Neural cell (in vitro differentiated cells): ENCODE measurements around the gene TADA2A. TPM values are rescaled to one million over a fixed set of nuclear protein-coding genes. Genes with fewer than 3 reads are reported as not detected.

Experiments used
- H2AFZ ChIP-seq: fragments of 200-600, 300-800 bp; sonication (generic), shearing (Covaris generic); 2 replicates; pipeline ENCODE4 v1.6.0; 2014; ENCODE audit warnings: low read depth, mild to moderate bottlenecking, antibody characterized with exemption, low read length, moderate library complexity
- H3F3A ChIP-seq: fragments of 200-600 bp; shearing (Covaris generic); 2 replicates; pipeline ENCODE4 v1.6.1; 2016; ENCODE audit warnings: mild to moderate bottlenecking, moderate library complexity, mixed read lengths, antibody characterized with exemption, low read length; ENCODE audit not compliant: insufficient read depth, poor library complexity, severe bottlenecking
- H3K27ac ChIP-seq: fragments of 200-600, 300-800 bp; sonication (generic), shearing (Covaris generic); 2 replicates; pipeline ENCODE4 v1.5.1; 2014; ENCODE audit warnings: mild to moderate bottlenecking, low read length, moderate library complexity
- H3K27me3 ChIP-seq: fragments of 300-800, 200-600 bp; sonication (generic), shearing (Covaris generic); 2 replicates; pipeline ENCODE4 v1.6.0; 2014; ENCODE audit warnings: mild to moderate bottlenecking, low read depth, low read length, moderate library complexity; ENCODE audit not compliant: insufficient read depth
- H3K36me3 ChIP-seq: fragments of 300-800, 200-600 bp; sonication (generic), shearing (Covaris generic); 2 replicates; pipeline ENCODE4 v1.5.1; 2014; ENCODE audit warnings: mild to moderate bottlenecking, antibody characterized with exemption, low read length, moderate library complexity; ENCODE audit not compliant: insufficient read depth
- H3K4me2 ChIP-seq: fragments of 300-800, 200-600 bp; sonication (generic), shearing (Covaris generic); 2 replicates; pipeline ENCODE4 v1.6.0; 2014; ENCODE audit warnings: mild to moderate bottlenecking, low read length
- H3K4me3 ChIP-seq: fragments of 300-800, 200-600 bp; sonication (generic), shearing (Covaris generic); 2 replicates; pipeline ENCODE4 v1.5.1; 2014; ENCODE audit warnings: mild to moderate bottlenecking, low read length, moderate library complexity
- H3K79me2 ChIP-seq: fragments of 200-600 bp; shearing (Covaris generic); replicated peaks from 2 replicates; pipeline ENCODE4 v1.6.0; 2014; ENCODE audit warnings: mild to moderate bottlenecking, low read length, moderate library complexity; ENCODE audit not compliant: insufficient read depth
- H3K9ac ChIP-seq: fragments of 300-800, 200-600 bp; sonication (generic), shearing (Covaris generic); 2 replicates; pipeline ENCODE4 v1.6.1; 2016; ENCODE audit warnings: mild to moderate bottlenecking, low read length, mixed read lengths
- H3K9me2 ChIP-seq: fragments of 200-600 bp; shearing (Covaris generic); 2 replicates; pipeline ENCODE4 v1.6.1; 2016; ENCODE audit warnings: mild to moderate bottlenecking, low read length, mixed read lengths; ENCODE audit not compliant: insufficient read depth
- H3K9me3 ChIP-seq: fragments of 200-600, 300-800 bp; sonication (generic), shearing (Covaris generic); 2 replicates; pipeline ENCODE4 v1.6.1; 2016; ENCODE audit warnings: mild to moderate bottlenecking, mixed run types, low read length, moderate library complexity, mixed read lengths
- H4K20me1 ChIP-seq: fragments of 200-600 bp; shearing (Covaris generic); 2 replicates; pipeline ENCODE4 v1.6.1; 2016; ENCODE audit warnings: mild to moderate bottlenecking, mixed run types; ENCODE audit not compliant: insufficient read depth
- EP300 ChIP-seq: fragments of 450-650 bp; conservative IDR thresholded peaks from 2 replicates; pipeline ENCODE4 v1.6.1; 2014; ENCODE audit warnings: antibody characterized with exemption, mild to moderate bottlenecking, moderate library complexity; ENCODE audit not compliant: poor library complexity, severe bottlenecking
- EZH2 ChIP-seq: fragments of 200-600, 300-800 bp; shearing (Covaris generic), sonication (generic); IDR thresholded peaks from 2 replicates; pipeline ENCODE4 v1.6.1; 2014; ENCODE audit warnings: antibody characterized with exemption, low read length, borderline replicate concordance, mild to moderate bottlenecking; ENCODE audit not compliant: insufficient read depth, poor library complexity, severe bottlenecking
- MXI1 ChIP-seq: fragments of 450-650 bp; conservative IDR thresholded peaks from 2 replicates; pipeline ENCODE4 v1.6.1; 2014; ENCODE audit warnings: antibody characterized with exemption, mild to moderate bottlenecking; ENCODE audit not compliant: poor library complexity, severe bottlenecking
- POLR2AphosphoS5 ChIP-seq: IDR thresholded peaks from 2 replicates; pipeline ENCODE4 v1.6.1; 2012
- RAD21 ChIP-seq: fragments of 450-650 bp; conservative IDR thresholded peaks from 2 replicates; pipeline ENCODE4 v1.6.1; 2014; ENCODE audit warnings: antibody characterized with exemption, mild to moderate bottlenecking, moderate library complexity
- SMC3 ChIP-seq: fragments of 450-650 bp; conservative IDR thresholded peaks from 2 replicates; pipeline ENCODE4 v1.6.1; 2014; ENCODE audit warnings: antibody characterized with exemption, mild to moderate bottlenecking, moderate library complexity; ENCODE audit not compliant: poor library complexity
- TAF1 ChIP-seq: IDR thresholded peaks from 2 replicates; pipeline ENCODE4 v1.6.1; 2012; ENCODE audit warnings: low read depth
- polyA plus RNA-seq: library from polyadenylated mRNA; depleted of rRNA; stranded (reverse); fragments of >200 nt; gene quantifications from 2 replicates; pipeline ENCODE4 v1.2.3, GENCODE V29; 2014
- TF ChIP-seq, protein P1 (sequence below): IDR thresholded peaks from 2 replicates; pipeline ENCODE4 v1.6.1; 2012; ENCODE audit warnings: borderline replicate concordance
- TF ChIP-seq, protein P2 (sequence below): fragments of 450-650 bp; IDR thresholded peaks from 2 replicates; pipeline ENCODE4 v1.5.1; 2014; ENCODE audit warnings: antibody characterized with exemption, mild to moderate bottlenecking, moderate library complexity; ENCODE audit not compliant: poor library complexity, severe bottlenecking

TADA2A gene
- polyA plus RNA-seq, 1 donor from 2014 or later, result 23.5 TPM

DNA sequence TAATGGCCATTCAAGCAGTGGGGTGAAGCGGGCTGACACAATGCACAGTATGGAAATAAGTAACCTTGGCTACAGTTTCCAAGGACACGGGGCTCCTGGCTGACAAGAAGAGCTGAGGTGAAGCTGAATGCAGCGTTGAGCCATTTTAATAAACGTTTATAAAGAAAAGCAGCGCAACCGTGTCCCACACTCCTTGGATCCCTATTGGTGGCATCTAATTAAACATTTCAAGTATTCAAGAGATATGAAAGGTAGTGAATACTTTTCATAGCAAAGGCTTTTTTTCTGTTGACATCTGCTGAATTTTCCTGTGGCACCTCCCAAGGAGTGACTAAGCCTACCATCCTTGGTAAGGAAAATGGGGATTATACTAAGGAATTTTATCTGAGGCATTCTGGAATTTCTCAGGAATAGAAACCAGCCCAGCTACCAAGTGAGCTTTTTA is 109.5 kb downstream of the TADA2A start:
- TF ChIP-seq SMC3 (no peak), RAD21 (peak; percentile 24), POLR2AphosphoS5 (peak; percentile 39), EZH2 (no peak), EP300 (peak; percentile 27), MXI1 (peak; percentile 46), TAF1 (no peak)
- TF ChIP-seq, protein P1, sequence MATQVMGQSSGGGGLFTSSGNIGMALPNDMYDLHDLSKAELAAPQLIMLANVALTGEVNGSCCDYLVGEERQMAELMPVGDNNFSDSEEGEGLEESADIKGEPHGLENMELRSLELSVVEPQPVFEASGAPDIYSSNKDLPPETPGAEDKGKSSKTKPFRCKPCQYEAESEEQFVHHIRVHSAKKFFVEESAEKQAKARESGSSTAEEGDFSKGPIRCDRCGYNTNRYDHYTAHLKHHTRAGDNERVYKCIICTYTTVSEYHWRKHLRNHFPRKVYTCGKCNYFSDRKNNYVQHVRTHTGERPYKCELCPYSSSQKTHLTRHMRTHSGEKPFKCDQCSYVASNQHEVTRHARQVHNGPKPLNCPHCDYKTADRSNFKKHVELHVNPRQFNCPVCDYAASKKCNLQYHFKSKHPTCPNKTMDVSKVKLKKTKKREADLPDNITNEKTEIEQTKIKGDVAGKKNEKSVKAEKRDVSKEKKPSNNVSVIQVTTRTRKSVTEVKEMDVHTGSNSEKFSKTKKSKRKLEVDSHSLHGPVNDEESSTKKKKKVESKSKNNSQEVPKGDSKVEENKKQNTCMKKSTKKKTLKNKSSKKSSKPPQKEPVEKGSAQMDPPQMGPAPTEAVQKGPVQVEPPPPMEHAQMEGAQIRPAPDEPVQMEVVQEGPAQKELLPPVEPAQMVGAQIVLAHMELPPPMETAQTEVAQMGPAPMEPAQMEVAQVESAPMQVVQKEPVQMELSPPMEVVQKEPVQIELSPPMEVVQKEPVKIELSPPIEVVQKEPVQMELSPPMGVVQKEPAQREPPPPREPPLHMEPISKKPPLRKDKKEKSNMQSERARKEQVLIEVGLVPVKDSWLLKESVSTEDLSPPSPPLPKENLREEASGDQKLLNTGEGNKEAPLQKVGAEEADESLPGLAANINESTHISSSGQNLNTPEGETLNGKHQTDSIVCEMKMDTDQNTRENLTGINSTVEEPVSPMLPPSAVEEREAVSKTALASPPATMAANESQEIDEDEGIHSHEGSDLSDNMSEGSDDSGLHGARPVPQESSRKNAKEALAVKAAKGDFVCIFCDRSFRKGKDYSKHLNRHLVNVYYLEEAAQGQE, result peak; percentile 90
- TF ChIP-seq, protein P2, sequence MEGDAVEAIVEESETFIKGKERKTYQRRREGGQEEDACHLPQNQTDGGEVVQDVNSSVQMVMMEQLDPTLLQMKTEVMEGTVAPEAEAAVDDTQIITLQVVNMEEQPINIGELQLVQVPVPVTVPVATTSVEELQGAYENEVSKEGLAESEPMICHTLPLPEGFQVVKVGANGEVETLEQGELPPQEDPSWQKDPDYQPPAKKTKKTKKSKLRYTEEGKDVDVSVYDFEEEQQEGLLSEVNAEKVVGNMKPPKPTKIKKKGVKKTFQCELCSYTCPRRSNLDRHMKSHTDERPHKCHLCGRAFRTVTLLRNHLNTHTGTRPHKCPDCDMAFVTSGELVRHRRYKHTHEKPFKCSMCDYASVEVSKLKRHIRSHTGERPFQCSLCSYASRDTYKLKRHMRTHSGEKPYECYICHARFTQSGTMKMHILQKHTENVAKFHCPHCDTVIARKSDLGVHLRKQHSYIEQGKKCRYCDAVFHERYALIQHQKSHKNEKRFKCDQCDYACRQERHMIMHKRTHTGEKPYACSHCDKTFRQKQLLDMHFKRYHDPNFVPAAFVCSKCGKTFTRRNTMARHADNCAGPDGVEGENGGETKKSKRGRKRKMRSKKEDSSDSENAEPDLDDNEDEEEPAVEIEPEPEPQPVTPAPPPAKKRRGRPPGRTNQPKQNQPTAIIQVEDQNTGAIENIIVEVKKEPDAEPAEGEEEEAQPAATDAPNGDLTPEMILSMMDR, result peak; percentile 11
- Histone ChIP-seq H3K27me3 (no peaks in the 10 kb centered on the region), H3K9me3 (no peaks in the 10 kb centered on the region), H3K9me2 (no peaks in the 10 kb centered on the region), H3K79me2 (peaks cover 13% of the 10 kb centered on the region), H3K36me3 (peaks cover 18% of the 10 kb centered on the region), H3K9ac (peak overlapping the region; percentile 45), H4K20me1 (no peaks in the 10 kb centered on the region), H3F3A (no peaks in the 10 kb centered on the region), H2AFZ (peak overlapping the region; percentile 4), H3K27ac (peak overlapping the region; percentile 83), H3K4me3 (peak overlapping the region; percentile 54), H3K4me2 (peak overlapping the region; percentile 76)

DNA sequence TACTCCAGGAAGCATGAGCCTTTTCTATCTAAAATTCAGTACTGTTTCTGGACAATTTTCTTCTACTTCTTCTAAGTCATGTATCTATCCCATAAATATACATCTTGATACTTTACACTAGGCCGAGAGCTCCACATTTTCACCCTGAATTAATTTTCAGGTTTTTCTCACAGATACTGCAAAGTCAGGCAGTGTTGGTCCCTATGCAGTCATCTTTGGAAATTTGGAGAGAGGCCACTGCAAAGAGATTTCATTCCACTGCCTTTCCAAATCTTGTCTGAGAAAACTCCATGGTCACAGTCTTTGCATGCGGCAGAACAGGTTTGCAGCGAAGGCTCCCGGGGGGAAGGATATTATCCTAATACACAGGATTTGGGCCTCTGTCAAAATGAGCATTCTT is 111.2 kb downstream of the TADA2A start:
- Histone ChIP-seq H3K4me2 (no peak overlapping the region), H3K36me3 (peaks cover 10% of the 10 kb centered on the region), H3F3A (no peaks in the 10 kb centered on the region), H3K27ac (no peak overlapping the region), H4K20me1 (no peaks in the 10 kb centered on the region), H3K9ac (no peak overlapping the region), H3K9me2 (no peaks in the 10 kb centered on the region), H2AFZ (no peak overlapping the region), H3K79me2 (peaks cover 13% of the 10 kb centered on the region), H3K9me3 (no peaks in the 10 kb centered on the region), H3K27me3 (no peaks in the 10 kb centered on the region), H3K4me3 (no peak overlapping the region)
- TF ChIP-seq, protein P1, result no peak
- TF ChIP-seq SMC3, result no peak
- no peak for TF ChIP-seq RAD21
- TF ChIP-seq, protein P2, result no peak
- no peak for TF ChIP-seq MXI1
- TF ChIP-seq TAF1, result no peak
- no peak for TF ChIP-seq POLR2AphosphoS5
- no peak for TF ChIP-seq EP300
- no peak for TF ChIP-seq EZH2
